ENCODE measurements around the gene NOTCH2. TPM values are rescaled to one million over a fixed set of nuclear protein-coding genes. Genes with fewer than 3 reads are reported as not detected.

The NOTCH2 gene
- polyA plus RNA-seq, 1 experiment, result 40.7 TPM

GRCh38 chr1:119943216-119943615 lies 126.2 kb downstream of the NOTCH2 start:
- peaks cover 10% of the 10 kb centered on the region for H3K36me3 ChIP-seq (ENCODE audit: control insufficient read depth, insufficient read depth, low read length)
- TF ChIP-seq CTCF (IDR thresholded peaks at IDR 0.05; ENCODE audit: insufficient read depth, low read depth, low read length), result no peak
- ChIA-PET CTCF (interaction anchor here (1.2 to 1.4 kb wide), 2 partner anchors 9 to 12 kb away, joined by 3 to 4 read pairs; no protein-coding TSS in a partner anchor), POLR2A (no interaction called here)
- no peak overlapping the region for H3K4me3 ChIP-seq (ENCODE audit: low read depth, low read length)
- DNase-seq (ENCODE audit: low read depth), result no peak
- H3K27me3 ChIP-seq (ENCODE audit: control insufficient read depth, insufficient read depth, low read length), result no peaks in the 10 kb centered on the region

- no peak for TF ChIP-seq CTCF (IDR thresholded peaks at IDR 0.05; ENCODE audit: insufficient read depth, low read depth, low read length)
- ChIA-PET POLR2A (no interaction called here), CTCF (interaction anchor here (0.9 to 1.3 kb wide), 2 partner anchors 8 to 13 kb away, joined by 3 read pairs; no protein-coding TSS in a partner anchor)
- Histone ChIP-seq H3K36me3 (ENCODE audit: control insufficient read depth, insufficient read depth, low read length) (peaks cover 18% of the 10 kb centered on the region), H3K4me3 (ENCODE audit: low read depth, low read length) (no peak overlapping the region), H3K27me3 (ENCODE audit: control insufficient read depth, insufficient read depth, low read length) (no peaks in the 10 kb centered on the region)
- DNase-seq (ENCODE audit: low read depth), result no peak
These were observed 128.1 kb downstream of the NOTCH2 start for GRCh38 chr1:119941392-119941791.

GRCh38 chr1:119940697-119941096 lies 128.8 kb downstream of the NOTCH2 start:
- no peak for DNase-seq (ENCODE audit: low read depth)
- ChIA-PET POLR2A (no interaction called here), CTCF (interaction anchor here (0.8 to 1.3 kb wide), 3 partner anchors 8 to 12 kb away, joined by 3 read pairs; no protein-coding TSS in a partner anchor)
- TF ChIP-seq CTCF (IDR thresholded peaks at IDR 0.05; ENCODE audit: insufficient read depth, low read depth, low read length), result no peak
- Histone ChIP-seq H3K36me3 (ENCODE audit: control insufficient read depth, insufficient read depth, low read length) (peaks cover 22% of the 10 kb centered on the region), H3K4me3 (ENCODE audit: low read depth, low read length) (no peak overlapping the region), H3K27me3 (ENCODE audit: control insufficient read depth, insufficient read depth, low read length) (no peaks in the 10 kb centered on the region)

GRCh38 chr1:119937198-119937597 lies 132.3 kb downstream of the NOTCH2 start:
- DNase-seq (ENCODE audit: low read depth), result no peak
- ChIA-PET CTCF (interaction anchor here (1.0 to 2.7 kb wide), 2 partner anchors 10 to 11 kb away, joined by 5 to 13 read pairs; no protein-coding TSS in a partner anchor), POLR2A (no interaction called here)
- Histone ChIP-seq H3K36me3 (ENCODE audit: control insufficient read depth, insufficient read depth, low read length) (peaks cover 27% of the 10 kb centered on the region), H3K4me3 (ENCODE audit: low read depth, low read length) (no peak overlapping the region), H3K27me3 (ENCODE audit: control insufficient read depth, insufficient read depth, low read length) (no peaks in the 10 kb centered on the region)
- TF ChIP-seq CTCF (IDR thresholded peaks at IDR 0.05; ENCODE audit: insufficient read depth, low read depth, low read length), result no peak

- CTCF ChIA-PET, result interaction anchor here (1.6 to 2.7 kb wide), 2 partner anchors 12 to 14 kb away, joined by 4 to 13 read pairs; no protein-coding TSS in a partner anchor
- POLR2A ChIA-PET, result no interaction called here
- H3K36me3 ChIP-seq (ENCODE audit: control insufficient read depth, insufficient read depth, low read length), result peaks cover 24% of the 10 kb centered on the region
These were observed 133.5 kb downstream of the NOTCH2 start for GRCh38 chr1:119935915-119936314.

More at GRCh38 chr1:119935915-119936314, 133.5 kb downstream of the NOTCH2 start:
- no peak overlapping the region for H3K4me3 ChIP-seq (ENCODE audit: low read depth, low read length)
- H3K27me3 ChIP-seq (ENCODE audit: control insufficient read depth, insufficient read depth, low read length), result no peaks in the 10 kb centered on the region
- TF ChIP-seq CTCF (IDR thresholded peaks at IDR 0.05; ENCODE audit: insufficient read depth, low read depth, low read length), result no peak
- no peak for DNase-seq (ENCODE audit: low read depth)
